Measurements from ENCODE around the gene IRX5.

IRX5 gene

GRCh38 chr16:54931120-54932014 lies 702 bp downstream of the IRX5 start:
- DNase-seq (ENCODE audit: low spot score): no peak

- DNase-seq (ENCODE audit: low spot score): no peak
Measured at GRCh38 chr16:54932021-54932660, 1.5 kb downstream of the IRX5 start.

GRCh38 chr16:54932737-54933254 lies 2.1 kb downstream of the IRX5 start:
- no peak for DNase-seq (ENCODE audit: low spot score)

GRCh38 chr16:54933281-54934011 lies 2.8 kb downstream of the IRX5 start:
- no peak for DNase-seq (ENCODE audit: low spot score)

- DNase-seq (ENCODE audit: low spot score): no peak
Measured at GRCh38 chr16:54934481-54935265, 4.0 kb downstream of the IRX5 start.

- no peak for DNase-seq (ENCODE audit: low spot score)
Measured at GRCh38 chr16:54935266-54935968, 4.8 kb downstream of the IRX5 start.

GRCh38 chr16:54936201-54936978 lies 5.7 kb downstream of the IRX5 start:
- DNase-seq (ENCODE audit: low spot score): no peak

GRCh38 chr16:54936979-54937670 lies 6.5 kb downstream of the IRX5 start:
- no peak for DNase-seq (ENCODE audit: low spot score)

GRCh38 chr16:54937671-54938211 lies 7.1 kb downstream of the IRX5 start:
- no peak for DNase-seq (ENCODE audit: low spot score)

- DNase-seq (ENCODE audit: low spot score): no peak
Measured at GRCh38 chr16:54938212-54939028, 7.8 kb downstream of the IRX5 start.

- DNase-seq (ENCODE audit: low spot score): no peak
Measured at GRCh38 chr16:54939029-54939346, 8.3 kb downstream of the IRX5 start.

GRCh38 chr16:54939510-54940278 lies 9.0 kb downstream of the IRX5 start:
- DNase-seq (ENCODE audit: low spot score): no peak

GRCh38 chr16:54940279-54940604 lies 9.6 kb downstream of the IRX5 start:
- DNase-seq (ENCODE audit: low spot score): no peak

- DNase-seq (ENCODE audit: low spot score): no peak
Measured at GRCh38 chr16:54942353-54942943, 11.8 kb downstream of the IRX5 start.

- no peak for DNase-seq (ENCODE audit: low spot score)
Measured at GRCh38 chr16:54944002-54944401, 13.3 kb downstream of the IRX5 start.

GRCh38 chr16:54945063-54945462 lies 14.4 kb downstream of the IRX5 start:
- no peak for DNase-seq (ENCODE audit: low spot score)

- DNase-seq (ENCODE audit: low spot score): no peak
Measured at GRCh38 chr16:54946909-54947308, 16.2 kb downstream of the IRX5 start.

GRCh38 chr16:54947616-54948015 lies 17.0 kb downstream of the IRX5 start:
- DNase-seq (ENCODE audit: low spot score): no peak

Measured in Ammon's horn (tissue), 1 donor.